Stimulated activated CD8-positive, alpha-beta memory T cell treated with anti-CD3 and anti-CD28 coated beads, Interleukin-15, amount 100 ng/mL, for 4 hours (primary cell): ENCODE data around the gene SNAI1.

ENCODE experiments used
- DNase-seq, 2 donors: peaks; one replicate each; pipeline ENCODE4 v3.0.0-alpha.2; 2020; ENCODE audit warnings: low read depth in 2 of 2

Gene SNAI1

DNA sequence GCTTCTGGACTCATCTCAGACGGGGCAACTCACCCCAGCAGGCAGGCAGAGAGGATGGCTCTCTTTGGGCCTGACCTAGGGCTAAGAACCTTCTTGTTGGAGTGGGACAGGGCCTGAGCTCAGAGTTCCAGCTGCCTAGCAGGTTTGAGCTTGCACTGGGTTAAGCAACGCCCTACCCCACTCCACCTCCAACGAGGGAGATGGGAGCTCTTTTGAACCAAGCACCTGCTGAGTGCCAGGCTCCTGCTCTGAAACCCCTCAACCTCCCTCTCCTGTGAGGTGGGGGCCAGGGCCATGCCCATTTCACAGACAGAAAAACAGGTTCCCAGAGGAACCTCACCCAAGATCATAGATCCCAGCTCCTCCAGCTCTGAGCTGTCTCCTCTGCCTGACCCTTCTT is 54.3 kb downstream of the SNAI1 start:
- DNase-seq, result no peak

DNA sequence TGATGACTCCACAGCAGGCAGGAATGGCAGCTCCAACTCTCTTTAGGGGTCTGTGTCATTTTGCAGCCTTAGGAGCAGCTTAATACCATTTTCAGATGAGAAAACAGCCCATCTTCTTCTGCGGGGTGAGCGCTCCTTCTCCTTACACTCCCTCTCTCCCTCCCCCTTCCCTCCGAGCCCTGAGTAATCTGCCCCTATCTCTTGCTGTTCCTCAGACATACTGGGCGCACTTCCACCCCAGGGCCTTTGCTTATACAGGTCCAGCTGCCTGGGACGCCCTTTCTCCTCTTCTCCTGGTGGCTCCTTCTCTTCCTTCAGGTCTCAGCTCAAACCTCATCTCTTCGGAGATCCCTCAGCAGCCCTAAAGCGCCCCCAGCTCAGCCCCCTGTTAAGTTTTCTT is 54.8 kb downstream of the SNAI1 start:
- DNase-seq, result no peak

DNA sequence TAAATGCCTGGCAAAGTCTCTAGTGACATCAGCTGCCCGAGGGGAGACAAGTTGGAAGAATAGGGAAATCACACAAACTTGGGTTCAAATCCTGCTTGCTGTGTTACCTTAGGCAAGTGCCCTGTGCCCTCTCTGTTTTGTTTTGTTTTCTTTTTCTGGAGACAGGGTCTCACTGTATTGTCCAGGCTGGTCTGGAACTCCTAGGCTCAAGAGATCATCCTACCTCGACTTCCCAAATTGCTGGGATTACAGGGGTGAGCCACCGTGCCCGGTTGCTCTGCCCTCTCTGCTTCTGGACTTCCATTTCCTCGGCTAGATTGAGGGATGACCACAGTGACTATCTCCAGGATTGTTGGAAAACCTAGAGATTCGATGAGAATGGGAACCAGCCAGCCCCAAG is 55.4 kb downstream of the SNAI1 start:
- DNase-seq, result no peak
